ENCODE results near the gene TBC1D14. TPM values are rescaled to one million over a fixed set of nuclear protein-coding genes. Genes with fewer than 3 reads are reported as not detected.

Gene TBC1D14
- total and polyA plus RNA-seq, 2 of the 4 experiments (the other 2 are of a cell fraction), result 31.7 to 40.7 TPM

- H3K27me3 ChIP-seq (ENCODE audit: control insufficient read depth, insufficient read depth, low read length), result no peaks in the 10 kb centered on the region
- H3K36me3 ChIP-seq (ENCODE audit: control insufficient read depth, insufficient read depth, low read length), result no peaks in the 10 kb centered on the region
- peaks cover 15% of the 10 kb centered on the region for H3K4me1 ChIP-seq (ENCODE audit: control insufficient read depth, insufficient read depth, low read length)
- H2AFZ ChIP-seq (replicated peaks; ENCODE audit: low read length, poor library complexity), result no peak overlapping the region
- no peak overlapping the region for H3K14ac ChIP-seq (replicated peaks; ENCODE audit: low read depth, low read length)
- no peak overlapping the region for H3K4me3 ChIP-seq (ENCODE audit: insufficient read depth, low read depth, low read length)
- dilution Hi-C loops (cut with HindIII; ENCODE audit: low sequenced_read_pairs, unreplicated experiment), result no loop called here
- no peak overlapping the region for H2BK5ac ChIP-seq (ENCODE audit: low read depth, low read length, poor library complexity, severe bottlenecking)
- POLR2A ChIA-PET (ENCODE audit: unreplicated experiment), result interaction anchor here (0.6 kb wide), 1 partner anchor 30 kb away, joined by 19 read pairs; no protein-coding TSS in a partner anchor
- H3K4me2 ChIP-seq (ENCODE audit: low read depth, low read length), result no peak overlapping the region
- no peaks in the 10 kb centered on the region for H3K9me3 ChIP-seq (ENCODE audit: control insufficient read depth, insufficient read depth, low read length)
- peak overlapping the region; percentile 79 for H3K4ac ChIP-seq (ENCODE audit: low read depth, low read length)
- H4K8ac ChIP-seq (ENCODE audit: low read depth in 2 of 2, low read length in 2 of 2), result no peak overlapping the region; a peak in 1 of 4 replicates
- in situ Hi-C loops (cut with MboI; ENCODE audit: low sequenced_read_pairs), result no loop called here
- H2AK5ac ChIP-seq (ENCODE audit: low read depth, low read length), result peak overlapping the region; percentile 53; the same call in 1 of the 2 replicates
- H3K79me1 ChIP-seq (ENCODE audit: low read depth in 1 of 2, low read length in 2 of 2), result peaks cover 15 to 46% of the 10 kb centered on the region in 2 experiments
- H3K18ac ChIP-seq (ENCODE audit: low read depth, low read length), result peak overlapping the region; percentile 21; the same call in 1 of the 2 replicates
- H4K5ac ChIP-seq (ENCODE audit: low read depth, low read length), result no peak overlapping the region
- intact Hi-C loops (cut with micrococcal nuclease), result no loop called here
- H2BK120ac ChIP-seq (ENCODE audit: low read depth, low read length), result peak overlapping the region; percentile 76
- no TSS peak for BruUV-seq (replicated peaks)
- H3K23ac ChIP-seq (ENCODE audit: low read depth, low read length), result no peak overlapping the region
- no peak overlapping the region; the same call in 1 of the 2 replicates for H4K91ac ChIP-seq (ENCODE audit: insufficient read depth, low read depth, low read length)
- peaks cover 11% of the 10 kb centered on the region for H4K20me1 ChIP-seq (ENCODE audit: insufficient read depth, low read length)
- peaks cover 20% of the 10 kb centered on the region for H3K9me1 ChIP-seq (ENCODE audit: insufficient read depth, low read length)
- H3K9ac ChIP-seq (ENCODE audit: low read depth, low read length), result no peak overlapping the region
- ATAC-seq (ENCODE audit: low read depth) (no peak), DNase-seq (no peak)
- H2AK9ac ChIP-seq (replicated peaks; ENCODE audit: low read depth, low read length, poor library complexity), result no peak overlapping the region
- 97% methylated on average over 5 of the region's 24 CpGs; no CpG with 5 or more reads in 1 of the 2 experiments for WGBS, 2 experiments (ENCODE audit: extremely low coverage in 2 of 2, insufficient read length in 1 of 2)
- peak overlapping the region; percentile 14; the same call in 1 of the 2 replicates for H3K27ac ChIP-seq (ENCODE audit: insufficient read depth, low read length)
- H3K56ac ChIP-seq (ENCODE audit: extremely low read depth, insufficient read depth, low read length), result no peak overlapping the region
- H2BK20ac ChIP-seq (ENCODE audit: low read depth, low read length), result peak overlapping the region; percentile 9; the same call in 1 of the 2 replicates
- H2BK15ac ChIP-seq (ENCODE audit: low read depth, low read length), result no peak overlapping the region
- CTCF ChIA-PET, result interaction anchor here (0.6 kb wide), 1 partner anchor 150 kb away, joined by 3 read pairs; no protein-coding TSS in a partner anchor
- TF ChIP-seq CEBPB (IDR thresholded peaks at IDR 0.05; ENCODE audit: low read depth, low read length) (no peak), BHLHE40 (IDR thresholded peaks at IDR 0.05; ENCODE audit: low read depth, low read length) (no peak), RAD21 (IDR thresholded peaks at IDR 0.05; ENCODE audit: low read length) (no peak), MAZ (IDR thresholded peaks at IDR 0.05; ENCODE audit: borderline replicate concordance, low read depth, low read length) (no peak), POLR2A (IDR thresholded peaks at IDR 0.05; ENCODE audit: low read depth, low read length) (no peak), ELK1 (IDR thresholded peaks at IDR 0.05; ENCODE audit: borderline replicate concordance, low read depth, low read length) (no peak), RCOR1 (IDR thresholded peaks at IDR 0.05; ENCODE audit: insufficient replicate concordance, low read length) (no peak), SMC3 (IDR thresholded peaks at IDR 0.05; ENCODE audit: low read depth, low read length) (no peak), NFE2L2 (IDR thresholded peaks at IDR 0.05; ENCODE audit: low read depth, low read length) (no peak), MAFK (IDR thresholded peaks at IDR 0.05; ENCODE audit: low read depth, low read length) (no peak), FOS (IDR thresholded peaks at IDR 0.05; ENCODE audit: low read depth, low read length) (no peak), CHD1 (IDR thresholded peaks at IDR 0.05; ENCODE audit: low read depth, low read length) (no peak), CTCF (conservative IDR thresholded peaks at IDR 0.05; ENCODE audit: low read depth, low read length) (no peak), RFX5 (IDR thresholded peaks at IDR 0.05; ENCODE audit: low read depth, low read length) (no peak), MXI1 (IDR thresholded peaks at IDR 0.05; ENCODE audit: borderline replicate concordance, low read depth, low read length) (no peak)
These were observed 47.0 kb downstream of the TBC1D14 start for GRCh38 chr4:6956434-6957147.
